ENCODE measurements around the gene IL17B.

GRCh38 chr5:149326611-149327010 is 52.5 kb downstream of the IL17B start:
- TF ChIP-seq POLR2AphosphoS5 (IDR thresholded peaks at IDR 0.05; ENCODE audit: low read depth, low read length) (no peak), PLSCR1 (CRISPR knock-in tag; IDR thresholded peaks at IDR 0.05; ENCODE audit: borderline replicate concordance) (no peak), CTCF (CRISPR knock-in tag; IDR thresholded peaks at IDR 0.05) (no peak), ZNF281 (CRISPR knock-in tag; IDR thresholded peaks at IDR 0.05; ENCODE audit: borderline replicate concordance) (no peak), ZNF530 (CRISPR knock-in tag; IDR thresholded peaks at IDR 0.05; ENCODE audit: low read depth) (no peak), CHD4 (IDR thresholded peaks at IDR 0.05; ENCODE audit: borderline replicate concordance, low read length) (no peak)
